Naive thymus-derived CD4-positive, alpha-beta T cell (primary cell): Measurements from ENCODE around the gene ACTA2. TPM values are rescaled to one million over a fixed set of nuclear protein-coding genes. Genes with fewer than 3 reads are reported as not detected.
"Not testable (repeated sequence)": the region's sequence is repeated elsewhere in the genome, so short reads cannot be mapped to it uniquely, and the experiment has no call there.

ENCODE experiments used
- ATAC-seq: fragments of 150-1000 bp; cut with Tn5 transposase; 2 replicates; pipeline ENCODE4 v1.10.0; 2021; ENCODE audit warnings: mild to moderate bottlenecking, moderate library complexity
- CTCF ChIA-PET: fragments of 350-600 bp; sonication (Branson Sonifier 250); formaldehyde crosslinking; loops from one replicate; lab custom pipeline; 2021; ENCODE audit warnings: antibody characterized with exemption; lab: Charles Lee
- POLR2A ChIA-PET: fragments of 350-600 bp; sonication (Branson Sonifier 250); formaldehyde crosslinking; loops from one replicate; lab custom pipeline; 2021; ENCODE audit warnings: antibody characterized with exemption, inconsistent platforms; lab: Charles Lee
- DNase-seq, 9 donors: peaks; one replicate each; pipeline versions ENCODE4 v3.0.0 to v3.0.0-alpha.2; 2020 to 2022; ENCODE audit warnings: mixed read lengths in 1 of 9
- H3K27ac ChIP-seq: one replicate; pipeline ENCODE4 v1.7.0; 2013; ENCODE audit warnings: mild to moderate bottlenecking, low read depth, low read length, moderate library complexity
- H3K27me3 ChIP-seq, 2 donors: one replicate each; pipeline ENCODE4 v1.7.0; 2013; ENCODE audit warnings: low read length in 2 of 2, mild to moderate bottlenecking in 2 of 2, moderate library complexity in 2 of 2; ENCODE audit not compliant: control insufficient read depth in 2 of 2, insufficient read depth in 2 of 2
- H3K36me3 ChIP-seq, 3 experiments: 1 replicate in 2 of 3; 2 replicates in 1 of 3; pipeline ENCODE4 v1.7.0; 2013; ENCODE audit warnings: low read length in 3 of 3, mild to moderate bottlenecking in 3 of 3, moderate library complexity in 1 of 3; ENCODE audit not compliant: insufficient read depth in 3 of 3, control insufficient read depth in 2 of 3
- H3K4me1 ChIP-seq, 2 donors: one replicate each; pipeline ENCODE4 v1.7.0; 2013; ENCODE audit warnings: low read length in 2 of 2, mild to moderate bottlenecking in 2 of 2, moderate library complexity in 1 of 2; ENCODE audit not compliant: control insufficient read depth in 2 of 2, insufficient read depth in 2 of 2
- H3K4me3 ChIP-seq: 2 replicates; pipeline ENCODE4 v1.7.0; 2013; ENCODE audit warnings: mild to moderate bottlenecking, low read length
- H3K9me3 ChIP-seq, 3 experiments: 1 replicate in 2 of 3; 2 replicates in 1 of 3; pipeline ENCODE4 v1.7.0; 2013; ENCODE audit warnings: low read length in 3 of 3; ENCODE audit not compliant: control insufficient read depth in 2 of 3
- H3K27ac Mint-ChIP-seq, 9 donors: one replicate each; pipeline ENCODE4 v1.8.0; 2020 to 2022; ENCODE audit warnings: mixed read lengths in 9 of 9, mild to moderate bottlenecking in 8 of 9, moderate library complexity in 5 of 9, inconsistent platforms in 2 of 9
- H3K27me3 Mint-ChIP-seq, 5 donors: one replicate each; pipeline ENCODE4 v1.8.0; 2021 to 2022; ENCODE audit warnings: mixed read lengths in 5 of 5, mild to moderate bottlenecking in 1 of 5
- H3K36me3 Mint-ChIP-seq, 5 donors: one replicate each; pipeline ENCODE4 v1.8.0; 2020 to 2022; ENCODE audit warnings: mixed read lengths in 5 of 5, mild to moderate bottlenecking in 3 of 5, inconsistent platforms in 1 of 5
- H3K4me1 Mint-ChIP-seq, 7 donors: one replicate each; pipeline ENCODE4 v1.8.0; 2020 to 2022; ENCODE audit warnings: mixed read lengths in 7 of 7, mild to moderate bottlenecking in 3 of 7, inconsistent platforms in 1 of 7
- H3K4me3 Mint-ChIP-seq, 10 donors: one replicate each; pipeline ENCODE4 v1.8.0; 2020 to 2022; ENCODE audit warnings: mild to moderate bottlenecking in 10 of 10, mixed read lengths in 10 of 10, moderate library complexity in 6 of 10, inconsistent platforms in 2 of 10
- H3K9me3 Mint-ChIP-seq, 11 donors: one replicate each; pipeline ENCODE4 v1.8.0; 2020 to 2022; ENCODE audit warnings: mixed read lengths in 11 of 11, mild to moderate bottlenecking in 4 of 11, inconsistent platforms in 1 of 11, moderate library complexity in 1 of 11
- intact Hi-C, 2 donors: fragments of 100-400 bp; cut with micrococcal nuclease; formaldehyde crosslinking; loops; one replicate each; pipeline ENCODE4 v1.15.1; 2023
- polyA plus RNA-seq, 2 donors: library from polyadenylated mRNA; unstranded; fragments of 300-500 nt; fragmentation: Illumina TruSeq; gene quantifications; one replicate each; pipeline ENCODE4 v1.2.3, GENCODE V29; 2021
- total RNA-seq, 6 experiments: library from RNA in 5 of 6; stranded (reverse) in 5 of 6; gene quantifications; 1 replicate in 5 of 6; 2 replicates in 1 of 6; pipeline ENCODE4 v1.2.3 and lab custom pipeline; 2021 to 2026

The ACTA2 gene
- total and polyA plus RNA-seq, 7 experiments from 2014 or later, result 0.56 to 12.0 (median 1.3) TPM

- H3K9me3 Mint-ChIP-seq, H3K36me3 ChIP-seq, ATAC-seq, H3K4me3 ChIP-seq, H3K27ac ChIP-seq, DNase-seq, H3K9me3 ChIP-seq, H3K27me3 Mint-ChIP-seq, H3K27me3 ChIP-seq, H3K4me3 Mint-ChIP-seq: not testable (repeated sequence)
- peaks cover 5 to 10% of the 10 kb centered on the region in 2 donors for H3K4me1 ChIP-seq
- ChIA-PET CTCF (interaction anchor here (0.6 to 8.9 kb wide), 19 partner anchors 8 to 290 kb away, joined by 3 to 250 read pairs (median 5); partner anchors contain the start of gene FAS), POLR2A (interaction anchor here (0.8 to 2.0 kb wide), 4 partner anchors 53 to 120 kb away, joined by 3 to 8 read pairs (median 4); no protein-coding TSS in a partner anchor)
- Mint-ChIP-seq H3K4me1 (peaks cover 5 to 24% (median 18%) of the 10 kb centered on the region in 7 donors), H3K36me3 (peaks cover 4 to 16% (median 8%) of the 10 kb centered on the region in 5 donors), H3K27ac (peak overlapping the region in 3 of 9 donors; percentile 7 to 59 (median 56))
- intact Hi-C loops, result loop anchor here (1.0 to 5.0 kb wide), 7 partner anchors 51 to 630 kb away; partner anchors contain the start of gene STAMBPL1 (in 2 of the 2)
These were observed 20.5 kb downstream of the ACTA2 start for GRCh38 chr10:88932029-88932428.

- Histone ChIP-seq H3K4me3 (no peak overlapping the region), H3K27me3 (no peaks in the 10 kb centered on the region), H3K27ac (no peak overlapping the region), H3K4me1 (peaks cover 5 to 10% of the 10 kb centered on the region in 2 donors), H3K36me3 (peaks cover 0 to 4% (median 0%) of the 10 kb centered on the region in 3 experiments), H3K9me3 (no peaks in the 10 kb centered on the region)
- intact Hi-C loops, result loop anchor here in 1 of 2 donors (5.0 kb wide), 1 partner anchor 631 kb away; no protein-coding TSS in a partner anchor
- no peak for ATAC-seq
- H3K9me3 Mint-ChIP-seq, result no peaks in the 10 kb centered on the region
- DNase-seq, result no peak
- peaks cover under 1 to 21% (median 12%) of the 10 kb centered on the region in 5 donors for H3K36me3 Mint-ChIP-seq
- CTCF ChIA-PET, result interaction anchor here (0.6 to 8.9 kb wide), 10 partner anchors 12 to 905 kb away, joined by 3 to 250 read pairs (median 5); no protein-coding TSS in a partner anchor
- POLR2A ChIA-PET, result interaction anchor here (1.0 kb wide), 1 partner anchor 96 kb away, joined by 4 read pairs; no protein-coding TSS in a partner anchor
- no peaks in the 10 kb centered on the region for H3K27me3 Mint-ChIP-seq
- H3K27ac Mint-ChIP-seq, result peak overlapping the region in 6 of 9 donors; percentile 1 to 60 (median 11)
- H3K4me1 Mint-ChIP-seq, result peaks cover 5 to 21% (median 18%) of the 10 kb centered on the region in 7 donors
- H3K4me3 Mint-ChIP-seq, result no peak overlapping the region
These were observed 21.0 kb downstream of the ACTA2 start for GRCh38 chr10:88931548-88931947.

- Mint-ChIP-seq H3K9me3 (no peaks in the 10 kb centered on the region), H3K27ac (peak overlapping the region in 5 of 9 donors; percentile 0 to 34 (median 16)), H3K36me3 (peaks cover 9 to 37% (median 34%) of the 10 kb centered on the region in 5 donors), H3K4me3 (no peak overlapping the region), H3K4me1 (peaks cover 0 to 13% (median 7%) of the 10 kb centered on the region in 7 donors), H3K27me3 (no peaks in the 10 kb centered on the region)
- Histone ChIP-seq H3K4me1 (no peaks in the 10 kb centered on the region), H3K27ac (no peak overlapping the region), H3K36me3 (peaks cover 0 to 16% (median 0%) of the 10 kb centered on the region in 3 experiments), H3K4me3 (no peak overlapping the region), H3K27me3 (no peaks in the 10 kb centered on the region), H3K9me3 (no peaks in the 10 kb centered on the region)
- ATAC-seq (no peak), DNase-seq (no peak)
- ChIA-PET CTCF (interaction anchor here (8.9 kb wide), 1 partner anchor 93 kb away, joined by 250 read pairs; no protein-coding TSS in a partner anchor), POLR2A (no interaction called here)
- intact Hi-C loops, result no loop called here
These were observed 24.3 kb downstream of the ACTA2 start for GRCh38 chr10:88928254-88928653.

GRCh38 chr10:88927416-88927690 is 25.2 kb downstream of the ACTA2 start:
- intact Hi-C loops, result no loop called here
- peaks cover 9 to 43% (median 30%) of the 10 kb centered on the region in 5 donors for H3K36me3 Mint-ChIP-seq

GRCh38 chr10:88926566-88927415 is 25.8 kb downstream of the ACTA2 start:
- no peaks in the 10 kb centered on the region for H3K27me3 Mint-ChIP-seq
- no peaks in the 10 kb centered on the region for H3K9me3 Mint-ChIP-seq
- peaks cover 9 to 48% (median 30%) of the 10 kb centered on the region in 5 donors for H3K36me3 Mint-ChIP-seq
- DNase-seq (no peak), ATAC-seq (no peak)
- Histone ChIP-seq H3K27ac (no peak overlapping the region), H3K27me3 (no peaks in the 10 kb centered on the region), H3K9me3 (no peaks in the 10 kb centered on the region), H3K4me1 (no peaks in the 10 kb centered on the region), H3K36me3 (peaks cover 0 to 20% (median 0%) of the 10 kb centered on the region in 3 experiments), H3K4me3 (no peak overlapping the region)
- no peak overlapping the region for H3K27ac Mint-ChIP-seq
- POLR2A ChIA-PET, result interaction anchor here (0.6 to 0.8 kb wide), 2 partner anchors 102 to 1945 kb away, joined by 3 to 4 read pairs; partner anchors contain the start of gene RPP30
- peaks cover 0 to 8% (median 0%) of the 10 kb centered on the region in 7 donors for H3K4me1 Mint-ChIP-seq
- CTCF ChIA-PET, result interaction anchor here (1.0 to 8.9 kb wide), 3 partner anchors 8 to 91 kb away, joined by 3 to 250 read pairs (median 6); no protein-coding TSS in a partner anchor
- no peak overlapping the region for H3K4me3 Mint-ChIP-seq
- intact Hi-C loops, result no loop called here

More at GRCh38 chr10:88927416-88927690, 25.2 kb downstream of the ACTA2 start:
- H3K36me3 ChIP-seq, result peaks cover 0 to 18% (median 0%) of the 10 kb centered on the region in 3 experiments
- no peak overlapping the region for H3K27ac Mint-ChIP-seq
- no peaks in the 10 kb centered on the region for H3K9me3 Mint-ChIP-seq
- peaks cover 0 to 8% (median 2%) of the 10 kb centered on the region in 7 donors for H3K4me1 Mint-ChIP-seq
- no peak for DNase-seq
- H3K9me3 ChIP-seq, result no peaks in the 10 kb centered on the region
- no peaks in the 10 kb centered on the region for H3K27me3 ChIP-seq
- no peaks in the 10 kb centered on the region for H3K4me1 ChIP-seq
- no peak overlapping the region for H3K4me3 ChIP-seq
- POLR2A ChIA-PET, result interaction anchor here (0.6 kb wide), 1 partner anchor 1944 kb away, joined by 3 read pairs; the partner anchor contains the start of gene RPP30
- H3K27me3 Mint-ChIP-seq, result no peaks in the 10 kb centered on the region
- no peak overlapping the region for H3K27ac ChIP-seq
- CTCF ChIA-PET, result interaction anchor here (1.0 to 8.9 kb wide), 2 partner anchors 9 to 92 kb away, joined by 3 to 250 read pairs; no protein-coding TSS in a partner anchor
- no peak overlapping the region for H3K4me3 Mint-ChIP-seq
- no peak for ATAC-seq

- Mint-ChIP-seq H3K36me3 (peaks cover 9 to 55% (median 35%) of the 10 kb centered on the region in 5 donors), H3K27me3 (no peaks in the 10 kb centered on the region), H3K9me3 (no peaks in the 10 kb centered on the region), H3K4me3 (no peak overlapping the region), H3K4me1 (peaks cover 0 to 3% (median 0%) of the 10 kb centered on the region in 7 donors), H3K27ac (peak overlapping the region in 2 of 9 donors; percentile 7 to 31)
- H3K4me3 ChIP-seq, result no peak overlapping the region
- no peaks in the 10 kb centered on the region for H3K27me3 ChIP-seq
- ChIA-PET POLR2A (interaction anchor here (1.1 kb wide), 1 partner anchor 42 kb away, joined by 3 read pairs; no protein-coding TSS in a partner anchor), CTCF (interaction anchor here (2.0 to 2.2 kb wide), 3 partner anchors 9 to 88 kb away, joined by 6 to 8 read pairs (median 7); no protein-coding TSS in a partner anchor)
- H3K9me3 ChIP-seq, result no peaks in the 10 kb centered on the region
- ATAC-seq (no peak), DNase-seq (no peak)
- H3K36me3 ChIP-seq, result peaks cover 0 to 24% (median 5%) of the 10 kb centered on the region in 3 experiments
- intact Hi-C loops, result no loop called here
- no peak overlapping the region for H3K27ac ChIP-seq
- H3K4me1 ChIP-seq, result no peaks in the 10 kb centered on the region
These were observed 29.1 kb downstream of the ACTA2 start for GRCh38 chr10:88923520-88923919.
